Glutamatergic neuron (in vitro differentiated cells): ENCODE measurements around the gene SLC49A3. TPM values are rescaled to one million over a fixed set of nuclear protein-coding genes. Genes with fewer than 3 reads are reported as not detected.
"Not testable (repeated sequence)": the region's sequence is repeated elsewhere in the genome, so short reads cannot be mapped to it uniquely, and the experiment has no call there.

Experiments
- DNase-seq: peaks from one replicate; pipeline ENCODE4 v3.0.0; 2022
- H3K27ac Mint-ChIP-seq: one replicate; pipeline ENCODE4 v1.8.0; 2020; ENCODE audit warnings: mild to moderate bottlenecking, mixed read lengths, inconsistent platforms; ENCODE audit not compliant: unreplicated experiment
- H3K27me3 Mint-ChIP-seq: one replicate; pipeline ENCODE4 v1.8.0; 2020; ENCODE audit warnings: mild to moderate bottlenecking, moderate library complexity, mixed read lengths, inconsistent platforms; ENCODE audit not compliant: unreplicated experiment
- H3K36me3 Mint-ChIP-seq: one replicate; pipeline ENCODE4 v1.8.0; 2020; ENCODE audit warnings: mild to moderate bottlenecking, mixed read lengths, inconsistent platforms; ENCODE audit not compliant: unreplicated experiment
- H3K4me1 Mint-ChIP-seq: one replicate; pipeline ENCODE4 v1.8.0; 2020; ENCODE audit warnings: mild to moderate bottlenecking, low read depth, mixed read lengths, inconsistent platforms; ENCODE audit not compliant: unreplicated experiment
- H3K4me3 Mint-ChIP-seq: one replicate; pipeline ENCODE4 v1.8.0; 2020; ENCODE audit warnings: mild to moderate bottlenecking, mixed read lengths, inconsistent platforms; ENCODE audit not compliant: unreplicated experiment
- H3K9me3 Mint-ChIP-seq: one replicate; pipeline ENCODE4 v1.8.0; 2020; ENCODE audit warnings: mild to moderate bottlenecking, moderate library complexity, mixed read lengths, inconsistent platforms; ENCODE audit not compliant: unreplicated experiment
- total RNA-seq: library from RNA; stranded (reverse); fragmentation: NEBNext Ultra II Directional; extraction: Animal tissue kit (Norgen Biotek cat#: 25700); gene quantifications from one replicate; pipeline ENCODE4 v1.2.1, GENCODE V29; 2021; ENCODE audit not compliant: unreplicated experiment
- TF ChIP-seq, protein P1 (sequence below): fragments of 200-600 bp; sonication (generic); IDR thresholded peaks from one replicate; pipeline ENCODE4 v1.5.0; 2021; ENCODE audit not compliant: partially characterized antibody, unreplicated experiment

The SLC49A3 gene
- total RNA-seq, 1 donor from 2014 or later: not detected

GRCh38 chr4:702618-703048 lies 13.7 kb upstream of the SLC49A3 start:
- Mint-ChIP-seq H3K4me1 (no peaks in the 10 kb centered on the region), H3K27ac (no peak overlapping the region), H3K9me3 (peaks cover 5% of the 10 kb centered on the region), H3K36me3 (peaks cover 4% of the 10 kb centered on the region), H3K4me3 (no peak overlapping the region), H3K27me3 (peaks cover 6% of the 10 kb centered on the region)
- TF ChIP-seq, protein P1, sequence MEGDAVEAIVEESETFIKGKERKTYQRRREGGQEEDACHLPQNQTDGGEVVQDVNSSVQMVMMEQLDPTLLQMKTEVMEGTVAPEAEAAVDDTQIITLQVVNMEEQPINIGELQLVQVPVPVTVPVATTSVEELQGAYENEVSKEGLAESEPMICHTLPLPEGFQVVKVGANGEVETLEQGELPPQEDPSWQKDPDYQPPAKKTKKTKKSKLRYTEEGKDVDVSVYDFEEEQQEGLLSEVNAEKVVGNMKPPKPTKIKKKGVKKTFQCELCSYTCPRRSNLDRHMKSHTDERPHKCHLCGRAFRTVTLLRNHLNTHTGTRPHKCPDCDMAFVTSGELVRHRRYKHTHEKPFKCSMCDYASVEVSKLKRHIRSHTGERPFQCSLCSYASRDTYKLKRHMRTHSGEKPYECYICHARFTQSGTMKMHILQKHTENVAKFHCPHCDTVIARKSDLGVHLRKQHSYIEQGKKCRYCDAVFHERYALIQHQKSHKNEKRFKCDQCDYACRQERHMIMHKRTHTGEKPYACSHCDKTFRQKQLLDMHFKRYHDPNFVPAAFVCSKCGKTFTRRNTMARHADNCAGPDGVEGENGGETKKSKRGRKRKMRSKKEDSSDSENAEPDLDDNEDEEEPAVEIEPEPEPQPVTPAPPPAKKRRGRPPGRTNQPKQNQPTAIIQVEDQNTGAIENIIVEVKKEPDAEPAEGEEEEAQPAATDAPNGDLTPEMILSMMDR: no peak
- DNase-seq: no peak

DNA sequence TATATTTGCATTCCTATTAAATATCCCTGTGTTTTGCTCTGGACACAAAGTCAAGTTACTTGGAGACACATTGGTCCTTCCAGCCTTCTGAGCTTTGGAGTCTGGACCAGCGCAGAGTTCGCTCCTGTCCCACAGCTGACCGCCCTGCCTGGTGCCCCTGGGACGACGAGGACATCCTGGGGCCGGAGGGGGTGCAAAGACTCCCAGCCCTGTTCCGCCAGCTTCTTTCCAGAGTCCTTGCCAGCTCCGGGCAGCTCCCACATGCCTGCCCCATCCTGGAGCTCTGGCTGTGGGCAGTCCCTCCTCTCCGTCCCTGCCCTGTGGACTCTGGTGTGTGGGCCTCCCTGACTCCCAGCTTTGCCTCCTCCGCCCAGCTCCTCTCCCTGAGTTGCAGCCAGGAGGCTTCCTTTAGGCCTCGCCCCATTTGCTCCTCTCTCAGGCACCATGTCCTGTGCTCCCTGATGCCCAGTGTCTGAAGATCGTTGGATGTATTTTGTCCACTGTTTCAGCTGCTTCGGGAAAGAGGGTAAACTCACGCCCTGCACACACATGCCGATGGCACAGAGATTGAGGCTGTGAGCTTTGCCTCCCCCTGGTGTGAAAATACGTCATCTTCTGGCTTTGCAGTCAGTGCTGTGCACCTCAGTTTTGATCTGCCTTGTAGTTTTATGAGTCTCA lies 11.8 kb upstream of the SLC49A3 start:
- Mint-ChIP-seq H3K27ac (no peak overlapping the region), H3K36me3 (peaks cover 4% of the 10 kb centered on the region), H3K4me1 (no peaks in the 10 kb centered on the region), H3K4me3 (peak overlapping the region; percentile 12), H3K9me3 (peaks cover 5% of the 10 kb centered on the region), H3K27me3 (peaks cover 6% of the 10 kb centered on the region)
- no peak for DNase-seq
- TF ChIP-seq, protein P1: no peak

DNA sequence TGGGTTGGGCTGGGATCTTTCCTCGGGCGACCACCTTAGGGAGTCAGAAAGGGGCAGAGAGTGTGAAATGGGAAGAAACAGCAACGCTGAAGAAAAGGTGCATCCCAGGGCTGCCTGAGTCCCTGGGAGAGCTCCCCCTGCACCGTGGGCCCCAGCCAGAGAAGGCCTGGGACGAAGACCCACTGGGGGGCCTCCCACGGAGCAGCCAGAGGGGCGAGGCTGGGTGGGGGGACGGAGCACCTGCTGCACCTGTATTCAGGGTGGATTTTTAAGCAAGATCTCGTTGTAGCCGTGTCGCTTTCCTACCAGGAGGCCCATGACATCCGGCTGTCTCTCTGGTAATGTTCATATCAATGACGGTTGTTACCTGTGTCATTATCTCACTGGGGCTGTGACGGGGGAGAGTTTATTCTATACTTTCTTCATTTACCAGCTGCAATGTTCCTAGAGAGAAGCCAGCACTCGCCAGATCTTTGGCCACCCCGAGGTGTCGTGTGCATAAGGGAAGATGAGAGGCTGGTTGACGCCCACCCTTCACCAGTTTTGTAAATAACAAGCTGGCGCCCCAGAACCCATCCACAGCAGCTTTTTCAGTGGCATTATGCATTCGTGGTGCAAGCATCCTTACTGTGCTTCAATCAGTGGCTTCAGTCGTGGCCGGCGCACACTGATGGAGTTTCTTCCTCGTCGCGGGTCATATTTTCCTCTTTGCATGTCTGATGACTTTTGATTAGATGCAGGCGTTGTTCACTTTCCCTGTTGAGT lies 11.0 kb upstream of the SLC49A3 start:
- Mint-ChIP-seq H3K36me3 (peaks cover 5% of the 10 kb centered on the region), H3K4me3 (no peak overlapping the region), H3K4me1 (no peaks in the 10 kb centered on the region), H3K9me3 (peaks cover 5% of the 10 kb centered on the region), H3K27me3 (peaks cover 6% of the 10 kb centered on the region), H3K27ac (no peak overlapping the region)
- TF ChIP-seq, protein P1: no peak
- DNase-seq: no peak

- not testable (repeated sequence) for H3K4me3 Mint-ChIP-seq, H3K27me3 Mint-ChIP-seq, H3K9me3 Mint-ChIP-seq, H3K4me1 Mint-ChIP-seq, H3K36me3 Mint-ChIP-seq, DNase-seq
- H3K27ac Mint-ChIP-seq: peak overlapping the region; percentile 11
These were observed 5.5 kb upstream of the SLC49A3 start for GRCh38 chr4:694341-694940.

GRCh38 chr4:692771-693554 lies 4.0 kb upstream of the SLC49A3 start:
- DNase-seq: no peak
- Mint-ChIP-seq H3K4me1 (no peaks in the 10 kb centered on the region), H3K36me3 (peaks cover 7% of the 10 kb centered on the region), H3K27ac (no peak overlapping the region), H3K9me3 (peaks cover 4% of the 10 kb centered on the region), H3K4me3 (no peak overlapping the region), H3K27me3 (peaks cover 7% of the 10 kb centered on the region)
- TF ChIP-seq, protein P1: no peak
